OCI-LY7 (cell line): Measurements from ENCODE around the gene TES. TPM values are rescaled to one million over a fixed set of nuclear protein-coding genes. Genes with fewer than 3 reads are reported as not detected.

Experiments
- BruUV-seq: library from RNA; stranded (reverse); fragments of 400-500 nt; replicated peaks from 2 replicates; lab custom pipeline; 2021; lab: Mats Ljungman, UMichigan
- CTCF ChIA-PET: fragments of 300-600 bp; sonication (Branson Sonifier 250); formaldehyde crosslinking; loops from one replicate; lab custom pipeline; 2022; ENCODE audit warnings: antibody characterized with exemption; ENCODE audit not compliant: unreplicated experiment; lab: Charles Lee
- POLR2A ChIA-PET: fragments of 300-600 bp; sonication (Branson Sonifier 250); formaldehyde crosslinking; loops from one replicate; lab custom pipeline; 2022; ENCODE audit warnings: antibody characterized with exemption; lab: Charles Lee
- DNase-seq: peaks from one replicate; pipeline ENCODE4 v3.0.0-alpha.2; 2015; ENCODE audit warnings: low spot score
- H2AFZ ChIP-seq: fragments of 200-600 bp; sonication (generic), shearing (Covaris generic); 2 replicates; pipeline ENCODE4 v1.6.1; 2014; ENCODE audit warnings: mild to moderate bottlenecking, antibody characterized with exemption, low read length, moderate library complexity
- H3K27ac ChIP-seq: fragments of 200-600 bp; sonication (generic); 2 replicates; pipeline ENCODE4 v1.5.1; 2014; ENCODE audit warnings: mixed run types, low read depth, mild to moderate bottlenecking, moderate library complexity, low read length, inconsistent platforms; ENCODE audit not compliant: poor library complexity, severe bottlenecking
- H3K36me3 ChIP-seq: fragments of 200-600 bp; sonication (generic); 2 replicates; pipeline ENCODE4 v1.6.1; 2014; ENCODE audit warnings: mild to moderate bottlenecking, antibody characterized with exemption, low read length, moderate library complexity, mixed read lengths; ENCODE audit not compliant: insufficient read depth
- H3K4me1 ChIP-seq: fragments of 200-600 bp; sonication (generic); 2 replicates; pipeline ENCODE4 v1.5.1; 2014; ENCODE audit warnings: mild to moderate bottlenecking, low read length; ENCODE audit not compliant: insufficient read depth, poor library complexity, severe bottlenecking
- H3K4me2 ChIP-seq: fragments of 200-600 bp; sonication (generic); 2 replicates; pipeline ENCODE4 v1.6.1; 2014; ENCODE audit warnings: mild to moderate bottlenecking, low read length
- H3K4me3 ChIP-seq: fragments of 200-600 bp; sonication (generic); 2 replicates; pipeline ENCODE4 v1.5.1; 2014; ENCODE audit warnings: mild to moderate bottlenecking, low read depth, low read length; ENCODE audit not compliant: poor library complexity, severe bottlenecking
- H3K79me2 ChIP-seq: fragments of 200-600 bp; sonication (generic); 2 replicates; pipeline ENCODE4 v1.6.1; 2016; ENCODE audit warnings: low read depth, mild to moderate bottlenecking, low read length, moderate library complexity, mixed read lengths; ENCODE audit not compliant: insufficient read depth
- H3K9me2 ChIP-seq: fragments of 200-600 bp; sonication (generic); 2 replicates; pipeline ENCODE4 v1.6.1; 2016; ENCODE audit warnings: mild to moderate bottlenecking, low read length, mixed read lengths; ENCODE audit not compliant: insufficient read depth
- H3K9me3 ChIP-seq: fragments of 200-600 bp; sonication (generic); 2 replicates; pipeline ENCODE4 v1.6.1; 2014; ENCODE audit warnings: mild to moderate bottlenecking, mixed run types, low read length, mixed read lengths
- H4K20me1 ChIP-seq: fragments of 200-600 bp; sonication (generic); 2 replicates; pipeline ENCODE4 v1.6.1; 2014; ENCODE audit warnings: mild to moderate bottlenecking, antibody characterized with exemption, low read length, moderate library complexity, mixed read lengths; ENCODE audit not compliant: insufficient read depth
- EZH2phosphoT487 ChIP-seq: fragments of 200-600 bp; sonication (generic); IDR thresholded peaks from 2 replicates; pipeline ENCODE4 v1.6.1; 2018; ENCODE audit warnings: low read depth, borderline replicate concordance, mild to moderate bottlenecking, mixed run types, antibody characterized with exemption, low read length, moderate library complexity, mixed read lengths
- intact Hi-C: fragments of 100-400 bp; cut with micrococcal nuclease; formaldehyde crosslinking; loops from one replicate; pipeline ENCODE4 v1.10.0; 2022; ENCODE audit not compliant: unreplicated experiment
- total RNA-seq, 2 experiments: library from RNA; depleted of rRNA in 1 of 2; stranded (reverse); fragments of >200 nt in 1 of 2; shearing (Covaris generic) in 1 of 2; gene quantifications; 2 replicates each; pipeline ENCODE4 v1.2.3, GENCODE V29; 2014 to 2022
- TF ChIP-seq, protein P1 (sequence below): fragments of 200-600 bp; sonication (generic); conservative IDR thresholded peaks from 2 replicates; pipeline ENCODE4 v1.5.1; 2014; ENCODE audit warnings: mild to moderate bottlenecking, antibody characterized with exemption, low read length, moderate library complexity, mixed read lengths

Gene TES
- total RNA-seq, 2 experiments from 2014 or later = not detected

DNA sequence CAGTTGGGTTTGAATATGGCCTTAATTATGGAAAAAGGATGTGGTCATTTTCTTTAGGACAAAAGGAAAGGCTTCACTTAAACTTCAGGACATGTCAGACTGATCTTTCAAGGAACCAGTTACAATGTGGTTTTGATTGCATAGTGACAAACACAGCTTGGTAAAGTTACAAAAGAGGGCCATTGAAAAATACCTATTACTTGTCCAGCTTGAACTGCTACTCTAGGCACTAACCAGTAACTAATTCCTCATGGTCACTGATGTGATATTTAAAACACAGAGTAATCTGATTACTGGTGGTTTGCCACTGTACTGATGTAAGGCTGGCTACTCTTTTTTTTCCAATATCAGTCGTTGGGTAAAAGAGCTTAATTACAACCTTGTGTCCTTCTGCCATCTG, 22.6 kb downstream of the TES start:
- no peak for TF ChIP-seq EZH2phosphoT487
- TF ChIP-seq, protein P1, sequence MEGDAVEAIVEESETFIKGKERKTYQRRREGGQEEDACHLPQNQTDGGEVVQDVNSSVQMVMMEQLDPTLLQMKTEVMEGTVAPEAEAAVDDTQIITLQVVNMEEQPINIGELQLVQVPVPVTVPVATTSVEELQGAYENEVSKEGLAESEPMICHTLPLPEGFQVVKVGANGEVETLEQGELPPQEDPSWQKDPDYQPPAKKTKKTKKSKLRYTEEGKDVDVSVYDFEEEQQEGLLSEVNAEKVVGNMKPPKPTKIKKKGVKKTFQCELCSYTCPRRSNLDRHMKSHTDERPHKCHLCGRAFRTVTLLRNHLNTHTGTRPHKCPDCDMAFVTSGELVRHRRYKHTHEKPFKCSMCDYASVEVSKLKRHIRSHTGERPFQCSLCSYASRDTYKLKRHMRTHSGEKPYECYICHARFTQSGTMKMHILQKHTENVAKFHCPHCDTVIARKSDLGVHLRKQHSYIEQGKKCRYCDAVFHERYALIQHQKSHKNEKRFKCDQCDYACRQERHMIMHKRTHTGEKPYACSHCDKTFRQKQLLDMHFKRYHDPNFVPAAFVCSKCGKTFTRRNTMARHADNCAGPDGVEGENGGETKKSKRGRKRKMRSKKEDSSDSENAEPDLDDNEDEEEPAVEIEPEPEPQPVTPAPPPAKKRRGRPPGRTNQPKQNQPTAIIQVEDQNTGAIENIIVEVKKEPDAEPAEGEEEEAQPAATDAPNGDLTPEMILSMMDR = no peak
- Histone ChIP-seq H4K20me1 (no peaks in the 10 kb centered on the region), H3K9me3 (no peaks in the 10 kb centered on the region), H3K4me1 (no peaks in the 10 kb centered on the region), H3K27ac (no peak overlapping the region), H2AFZ (no peak overlapping the region), H3K4me3 (no peak overlapping the region), H3K9me2 (no peaks in the 10 kb centered on the region), H3K79me2 (no peaks in the 10 kb centered on the region), H3K36me3 (no peaks in the 10 kb centered on the region), H3K4me2 (no peak overlapping the region)
- intact Hi-C loops = no loop called here
- ChIA-PET POLR2A (interaction anchor here (1.3 kb wide), 1 partner anchor 13 kb away, joined by 3 read pairs; no protein-coding TSS in a partner anchor), CTCF (no interaction called here)
- DNase-seq = no peak
- BruUV-seq = no TSS peak

DNA sequence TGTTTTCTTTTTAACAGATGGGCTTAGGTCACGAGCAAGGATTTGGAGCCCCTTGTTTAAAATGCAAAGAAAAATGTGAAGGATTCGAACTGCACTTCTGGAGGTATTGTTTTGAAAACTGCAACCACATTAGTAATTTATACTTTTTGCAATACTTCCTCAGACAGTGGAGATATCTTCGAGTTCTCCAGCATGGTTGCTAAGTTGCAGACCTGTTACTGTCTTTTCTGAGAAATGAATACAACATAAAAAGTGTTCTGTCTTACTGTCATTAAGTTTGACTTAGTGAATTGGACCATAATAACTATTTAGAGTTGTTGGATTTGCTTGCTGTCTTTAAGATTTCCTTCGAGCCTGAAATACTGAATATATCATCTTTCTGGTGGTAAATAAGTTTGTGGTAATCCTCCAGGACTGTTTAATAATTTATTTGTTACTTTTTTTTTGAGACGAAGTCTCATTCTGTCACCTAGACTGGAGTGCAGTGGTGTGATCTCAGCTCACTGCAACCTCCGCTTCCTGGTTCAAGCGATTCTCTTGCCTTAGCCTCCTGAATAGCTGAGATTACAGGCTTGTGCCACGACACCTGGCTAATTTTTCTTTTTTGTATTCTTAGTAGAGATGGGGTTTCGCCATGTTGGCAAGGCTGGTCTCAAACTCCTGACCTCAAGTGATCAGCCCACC, 24.3 kb downstream of the TES start:
- Histone ChIP-seq H3K4me1 (no peaks in the 10 kb centered on the region), H3K36me3 (no peaks in the 10 kb centered on the region), H3K9me2 (no peaks in the 10 kb centered on the region), H3K4me3 (no peak overlapping the region), H3K79me2 (no peaks in the 10 kb centered on the region), H4K20me1 (no peaks in the 10 kb centered on the region), H3K9me3 (no peaks in the 10 kb centered on the region), H2AFZ (no peak overlapping the region), H3K4me2 (no peak overlapping the region), H3K27ac (no peak overlapping the region)
- ChIA-PET POLR2A (interaction anchor here (0.6 kb wide), 1 partner anchor 70 kb away, joined by 3 read pairs; no protein-coding TSS in a partner anchor), CTCF (no interaction called here)
- intact Hi-C loops = loop anchor here (1.0 to 2.0 kb wide), 2 partner anchors 54 to 96 kb away; no protein-coding TSS in a partner anchor
- no TSS peak for BruUV-seq
- TF ChIP-seq, protein P1 = no peak
- no peak for TF ChIP-seq EZH2phosphoT487
- DNase-seq = no peak

DNA sequence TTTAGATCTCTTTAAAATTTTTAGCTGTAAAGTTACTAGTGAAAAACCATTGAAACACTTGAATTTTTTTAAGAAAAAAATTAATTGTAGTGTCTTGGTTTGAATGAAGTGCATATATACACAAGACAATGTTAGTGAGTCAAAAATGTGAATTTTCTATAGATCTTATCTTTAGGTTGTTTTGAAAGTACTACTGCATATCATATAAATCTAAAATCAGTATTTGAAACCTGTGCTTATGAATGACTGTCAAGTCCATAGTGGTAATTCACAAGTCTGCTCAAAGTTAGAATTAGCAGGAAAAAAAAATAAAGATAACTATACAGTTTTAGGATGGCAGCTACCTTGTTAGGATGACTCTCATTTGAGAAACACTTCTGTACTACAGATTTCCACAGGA, 25.0 kb downstream of the TES start:
- no peak for TF ChIP-seq EZH2phosphoT487
- TF ChIP-seq, protein P1 = no peak
- intact Hi-C loops = loop anchor here (1.0 to 2.0 kb wide), 2 partner anchors 55 to 97 kb away; no protein-coding TSS in a partner anchor
- Histone ChIP-seq H3K36me3 (no peaks in the 10 kb centered on the region), H3K9me2 (no peaks in the 10 kb centered on the region), H3K4me1 (no peaks in the 10 kb centered on the region), H2AFZ (no peak overlapping the region), H3K79me2 (no peaks in the 10 kb centered on the region), H3K4me3 (no peak overlapping the region), H3K4me2 (no peak overlapping the region), H4K20me1 (no peaks in the 10 kb centered on the region), H3K27ac (no peak overlapping the region), H3K9me3 (no peaks in the 10 kb centered on the region)
- POLR2A ChIA-PET = interaction anchor here (0.6 kb wide), 1 partner anchor 70 kb away, joined by 3 read pairs; no protein-coding TSS in a partner anchor
- DNase-seq = no peak
- CTCF ChIA-PET = interaction anchor here (1.2 kb wide), 1 partner anchor 59 kb away, joined by 3 read pairs; no protein-coding TSS in a partner anchor
- BruUV-seq = no TSS peak
